ENCODE data around the gene SPO11. TPM values are rescaled to one million over a fixed set of nuclear protein-coding genes. Genes with fewer than 3 reads are reported as not detected.

Gene SPO11
- polyA plus RNA-seq, 1 donor (not counting 4 experiments of a cell fraction or from before 2014, with no cell fraction given): not detected

GRCh38 chr20:57310821-57311514 is 18.6 kb upstream of the SPO11 start:
- FAIRE-seq (no peak), DNase-seq (ENCODE audit: low read depth, low spot score) (no peak)
- Histone ChIP-seq H3K9ac (ENCODE audit: control insufficient read depth, extremely low read depth, insufficient read depth, low read length) (no peak overlapping the region), H3K4me1 (ENCODE audit: control insufficient read depth, extremely low read depth, insufficient read depth, low read length) (no peaks in the 10 kb centered on the region), H3K27me3 (ENCODE audit: control insufficient read depth, extremely low read depth, insufficient read depth, low read length) (peaks cover 54% of the 10 kb centered on the region), H3K9me1 (ENCODE audit: control insufficient read depth, extremely low read depth, insufficient read depth, low read length) (no peaks in the 10 kb centered on the region), H3K79me2 (ENCODE audit: control insufficient read depth, insufficient read depth, low read length) (no peaks in the 10 kb centered on the region), H3K27ac (ENCODE audit: control insufficient read depth, insufficient read depth, low read length) (no peak overlapping the region), H4K20me1 (ENCODE audit: control insufficient read depth, extremely low read depth, insufficient read depth, low read length) (no peaks in the 10 kb centered on the region), H3K4me2 (ENCODE audit: control insufficient read depth, extremely low read depth, insufficient read depth, low read depth, low read length) (no peak overlapping the region), H3K9me3 (ENCODE audit: control insufficient read depth, low read depth, low read length) (no peaks in the 10 kb centered on the region), H2AFZ (ENCODE audit: control insufficient read depth, low read length) (no peak overlapping the region), H3K36me3 (ENCODE audit: control insufficient read depth in 2 of 2, extremely low read depth in 1 of 2, insufficient read depth in 2 of 2, low read length in 2 of 2) (no peaks in the 10 kb centered on the region), H3K4me3 (ENCODE audit: control insufficient read depth in 2 of 3, extremely low read depth in 1 of 3, insufficient read depth in 2 of 3, low read depth in 1 of 3, low read length in 3 of 3) (no peak overlapping the region)
- dilution Hi-C loops (cut with MboI; ENCODE audit: extremely low pct_ligation_motif_present, low sequenced_read_pairs): no loop called here
- TF ChIP-seq, protein P1, sequence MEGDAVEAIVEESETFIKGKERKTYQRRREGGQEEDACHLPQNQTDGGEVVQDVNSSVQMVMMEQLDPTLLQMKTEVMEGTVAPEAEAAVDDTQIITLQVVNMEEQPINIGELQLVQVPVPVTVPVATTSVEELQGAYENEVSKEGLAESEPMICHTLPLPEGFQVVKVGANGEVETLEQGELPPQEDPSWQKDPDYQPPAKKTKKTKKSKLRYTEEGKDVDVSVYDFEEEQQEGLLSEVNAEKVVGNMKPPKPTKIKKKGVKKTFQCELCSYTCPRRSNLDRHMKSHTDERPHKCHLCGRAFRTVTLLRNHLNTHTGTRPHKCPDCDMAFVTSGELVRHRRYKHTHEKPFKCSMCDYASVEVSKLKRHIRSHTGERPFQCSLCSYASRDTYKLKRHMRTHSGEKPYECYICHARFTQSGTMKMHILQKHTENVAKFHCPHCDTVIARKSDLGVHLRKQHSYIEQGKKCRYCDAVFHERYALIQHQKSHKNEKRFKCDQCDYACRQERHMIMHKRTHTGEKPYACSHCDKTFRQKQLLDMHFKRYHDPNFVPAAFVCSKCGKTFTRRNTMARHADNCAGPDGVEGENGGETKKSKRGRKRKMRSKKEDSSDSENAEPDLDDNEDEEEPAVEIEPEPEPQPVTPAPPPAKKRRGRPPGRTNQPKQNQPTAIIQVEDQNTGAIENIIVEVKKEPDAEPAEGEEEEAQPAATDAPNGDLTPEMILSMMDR (optimal IDR thresholded peaks at IDR 0.05 in 1 of 3, IDR thresholded peaks at IDR 0.05 in 1 of 3, conservative IDR thresholded peaks at IDR 0.05 in 1 of 3; ENCODE audit: extremely low read depth in 1 of 3, insufficient read depth in 2 of 3, low read length in 3 of 3): peak in 1 of 3 experiments; percentile 14
- no peak for TF ChIP-seq EZH2 (IDR thresholded peaks at IDR 0.05; ENCODE audit: low read length)

DNA sequence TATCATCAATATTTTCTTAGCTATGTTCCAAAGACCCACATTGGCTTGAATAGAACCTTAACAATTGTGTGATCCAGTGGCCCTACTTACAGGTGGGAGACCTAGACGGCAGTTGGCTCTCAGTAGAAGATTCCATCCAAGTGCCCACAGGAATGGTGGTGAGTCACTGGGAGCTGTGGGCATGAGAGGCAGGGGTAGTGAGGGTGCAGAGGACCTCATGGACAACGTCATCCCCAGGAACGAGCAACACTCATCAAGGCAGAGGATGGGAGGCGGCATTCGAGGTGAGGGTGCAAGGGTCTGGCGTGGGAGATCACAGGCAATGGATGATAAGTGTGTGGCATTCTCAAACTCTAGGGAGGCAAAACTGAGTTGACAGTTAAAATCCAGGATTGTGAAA is 17.5 kb upstream of the SPO11 start:
- H3K9me3 ChIP-seq (ENCODE audit: control insufficient read depth, low read depth, low read length): no peaks in the 10 kb centered on the region
- peaks cover 2% of the 10 kb centered on the region for H3K4me1 ChIP-seq (ENCODE audit: control insufficient read depth, extremely low read depth, insufficient read depth, low read length)
- no peak overlapping the region for H3K4me3 ChIP-seq (ENCODE audit: control insufficient read depth in 2 of 3, extremely low read depth in 1 of 3, insufficient read depth in 2 of 3, low read depth in 1 of 3, low read length in 3 of 3)
- dilution Hi-C loops (cut with MboI; ENCODE audit: extremely low pct_ligation_motif_present, low sequenced_read_pairs): no loop called here
- H3K9me1 ChIP-seq (ENCODE audit: control insufficient read depth, extremely low read depth, insufficient read depth, low read length): no peaks in the 10 kb centered on the region
- peaks cover 57% of the 10 kb centered on the region for H3K27me3 ChIP-seq (ENCODE audit: control insufficient read depth, extremely low read depth, insufficient read depth, low read length)
- no peak overlapping the region for H3K27ac ChIP-seq (ENCODE audit: control insufficient read depth, insufficient read depth, low read length)
- H3K9ac ChIP-seq (ENCODE audit: control insufficient read depth, extremely low read depth, insufficient read depth, low read length): no peak overlapping the region
- H2AFZ ChIP-seq (ENCODE audit: control insufficient read depth, low read length): no peak overlapping the region
- no peak overlapping the region for H3K4me2 ChIP-seq (ENCODE audit: control insufficient read depth, extremely low read depth, insufficient read depth, low read depth, low read length)
- no peaks in the 10 kb centered on the region for H3K79me2 ChIP-seq (ENCODE audit: control insufficient read depth, insufficient read depth, low read length)
- FAIRE-seq (no peak), DNase-seq (ENCODE audit: low read depth, low spot score) (no peak)
- no peaks in the 10 kb centered on the region for H4K20me1 ChIP-seq (ENCODE audit: control insufficient read depth, extremely low read depth, insufficient read depth, low read length)
- no peak for TF ChIP-seq EZH2 (IDR thresholded peaks at IDR 0.05; ENCODE audit: low read length)
- TF ChIP-seq, protein P1 (optimal IDR thresholded peaks at IDR 0.05 in 1 of 3, IDR thresholded peaks at IDR 0.05 in 1 of 3, conservative IDR thresholded peaks at IDR 0.05 in 1 of 3; ENCODE audit: extremely low read depth in 1 of 3, insufficient read depth in 2 of 3, low read length in 3 of 3): no peak
- no peaks in the 10 kb centered on the region for H3K36me3 ChIP-seq (ENCODE audit: control insufficient read depth in 2 of 2, extremely low read depth in 1 of 2, insufficient read depth in 2 of 2, low read length in 2 of 2)
